Fibroblast of gingiva (primary cell): ENCODE results near the gene IZUMO4.
"Not testable (repeated sequence)": the region's sequence is repeated elsewhere in the genome, so short reads cannot be mapped to it uniquely, and the experiment has no call there.

Experiments used
- DNase-seq: peaks from one replicate; pipeline ENCODE4 v3.0.0-alpha.2; 2011; ENCODE audit warnings: low read depth

IZUMO4 gene

DNA sequence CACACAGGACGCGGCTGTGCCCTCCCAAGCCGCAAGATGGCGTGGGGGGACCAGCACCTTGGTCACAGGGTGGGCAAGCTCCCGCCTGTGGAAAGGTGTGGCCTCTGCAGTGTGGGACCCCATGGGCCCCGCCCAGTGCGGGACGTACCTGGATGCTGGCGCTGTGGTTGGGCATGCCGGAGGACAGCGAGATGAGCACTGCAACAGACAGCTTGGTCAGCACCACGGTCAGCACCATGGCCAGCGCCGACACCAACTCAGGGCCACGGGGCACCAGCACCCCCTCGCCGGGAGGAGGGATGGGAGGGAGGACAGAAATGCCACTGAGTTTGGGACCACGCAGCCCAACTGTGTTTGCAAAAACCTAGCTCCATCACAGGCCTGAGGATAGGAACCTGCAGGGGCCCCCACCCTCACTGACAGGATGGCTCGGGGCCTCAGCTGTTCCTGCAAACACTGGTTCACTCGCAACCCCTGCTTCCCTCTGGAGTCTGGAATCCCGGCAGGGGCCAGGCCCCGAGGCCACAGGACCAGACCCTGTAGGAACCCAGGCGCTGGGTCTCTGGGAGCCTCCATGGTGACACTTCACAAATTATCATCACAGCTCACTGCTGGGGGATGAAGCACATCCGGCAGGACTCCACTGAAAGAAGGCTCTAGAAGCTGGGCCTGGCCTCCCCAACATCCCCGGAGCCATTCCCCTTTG lies 27.1 kb downstream of the IZUMO4 start:
- no peak for DNase-seq

DNA sequence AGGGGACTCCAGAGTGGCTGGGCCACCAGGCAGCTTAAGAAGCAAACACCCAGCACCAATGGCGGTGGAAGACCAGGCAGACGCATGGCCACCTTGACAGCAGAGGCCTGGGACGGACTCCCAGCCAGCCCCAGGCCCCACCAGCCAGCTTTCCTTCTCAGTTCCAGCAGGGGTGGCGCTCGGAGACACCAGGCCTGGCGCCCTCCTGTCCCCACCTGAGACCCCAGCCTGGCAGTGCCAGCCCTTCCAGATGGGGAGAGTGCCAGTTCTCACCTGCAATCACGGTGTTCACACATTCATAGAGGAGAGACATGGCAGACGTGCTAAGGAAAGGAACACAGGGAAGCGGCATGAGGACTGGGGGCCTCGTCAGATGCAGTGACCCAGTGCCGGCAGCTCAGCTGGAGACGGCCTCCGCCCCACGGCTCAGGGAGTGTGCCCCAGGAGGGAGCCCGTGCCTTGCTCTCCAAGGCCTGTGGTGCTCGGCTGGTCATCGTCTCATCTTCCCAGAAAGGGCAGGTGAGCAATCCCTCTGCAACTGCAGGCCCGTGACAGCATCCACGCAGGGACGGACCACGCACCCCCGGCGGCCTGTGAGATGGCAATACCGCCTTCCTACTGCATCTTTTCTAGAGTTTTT lies 30.3 kb downstream of the IZUMO4 start:
- no peak for DNase-seq

DNA sequence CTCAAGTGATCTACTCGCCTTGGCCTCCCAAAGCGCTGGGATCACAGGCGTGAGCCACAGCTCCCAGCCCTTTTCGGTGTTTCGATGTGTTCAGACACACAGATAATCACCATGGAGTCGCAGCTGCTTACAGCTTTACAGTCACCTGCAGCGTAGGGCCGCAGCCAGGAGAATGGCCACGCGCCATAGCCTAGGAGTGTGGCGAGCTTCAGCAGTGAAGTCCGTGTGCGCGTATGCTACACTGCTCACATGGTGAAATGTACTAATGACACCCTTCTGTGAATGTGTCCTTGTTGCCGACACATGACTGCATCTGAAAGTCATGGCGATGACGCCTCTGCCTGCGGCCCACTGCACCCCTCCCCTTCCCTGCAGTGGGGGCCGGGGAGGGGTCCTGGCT lies 31.0 kb downstream of the IZUMO4 start:
- no peak for DNase-seq

DNA sequence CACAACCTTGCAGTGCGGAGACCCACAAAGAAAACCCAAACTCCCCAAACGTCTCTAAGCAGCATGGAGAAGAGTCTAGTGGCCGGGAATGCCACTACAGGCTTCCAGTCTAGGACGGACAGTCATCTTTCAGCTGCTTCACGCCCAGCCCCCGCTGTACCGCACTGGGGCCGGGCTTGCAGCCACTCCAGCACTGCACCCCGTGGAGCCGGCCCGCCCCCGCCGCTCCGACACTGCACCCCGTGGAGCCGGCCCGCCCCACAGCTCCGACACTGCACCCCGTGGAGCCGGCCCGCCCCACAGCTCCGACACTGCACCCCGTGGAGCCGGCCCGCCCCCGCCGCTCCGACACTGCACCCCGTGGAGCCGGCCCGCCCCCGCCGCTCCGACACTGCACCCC lies 31.5 kb downstream of the IZUMO4 start:
- DNase-seq: not testable (repeated sequence)

DNA sequence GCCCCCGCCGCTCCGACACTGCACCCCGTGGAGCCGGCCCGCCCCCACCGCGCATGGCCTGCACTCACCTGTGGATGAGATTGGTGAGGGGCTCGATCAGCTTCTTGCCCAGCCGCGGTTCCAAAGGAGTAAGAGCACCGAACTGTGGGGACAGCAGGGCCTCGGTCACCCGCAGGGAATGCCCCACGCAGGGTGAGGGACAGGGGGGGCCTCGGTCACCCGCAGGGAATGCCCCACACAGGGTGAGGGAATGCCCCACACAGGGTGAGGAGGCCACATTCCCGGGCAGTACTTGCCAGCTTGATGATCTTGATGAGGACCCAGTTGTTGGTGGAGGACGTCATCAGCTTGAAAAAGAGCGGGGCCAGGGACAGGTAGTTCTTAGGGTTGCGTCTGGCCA lies 32.3 kb downstream of the IZUMO4 start:
- DNase-seq: no peak

DNA sequence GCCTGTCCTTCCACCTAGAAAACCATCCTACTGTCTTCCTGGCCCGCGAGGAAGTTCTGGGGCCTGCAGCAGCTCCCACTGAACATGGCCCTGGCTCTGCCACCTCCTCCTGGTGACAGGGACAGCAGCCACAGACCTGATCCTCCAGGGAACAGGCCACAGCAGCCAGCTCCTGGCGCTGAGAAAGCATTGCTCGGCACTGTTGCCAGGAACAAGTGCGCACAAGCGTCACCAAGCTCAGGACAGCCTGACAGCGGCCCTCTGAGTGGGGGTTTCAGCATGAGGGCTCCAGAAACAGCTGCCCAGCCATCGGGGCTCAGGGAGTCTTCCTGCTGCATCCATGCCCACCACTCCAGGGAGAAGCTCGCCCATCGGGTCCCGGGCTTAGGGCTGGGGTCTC lies 32.8 kb downstream of the IZUMO4 start:
- DNase-seq: no peak

DNA sequence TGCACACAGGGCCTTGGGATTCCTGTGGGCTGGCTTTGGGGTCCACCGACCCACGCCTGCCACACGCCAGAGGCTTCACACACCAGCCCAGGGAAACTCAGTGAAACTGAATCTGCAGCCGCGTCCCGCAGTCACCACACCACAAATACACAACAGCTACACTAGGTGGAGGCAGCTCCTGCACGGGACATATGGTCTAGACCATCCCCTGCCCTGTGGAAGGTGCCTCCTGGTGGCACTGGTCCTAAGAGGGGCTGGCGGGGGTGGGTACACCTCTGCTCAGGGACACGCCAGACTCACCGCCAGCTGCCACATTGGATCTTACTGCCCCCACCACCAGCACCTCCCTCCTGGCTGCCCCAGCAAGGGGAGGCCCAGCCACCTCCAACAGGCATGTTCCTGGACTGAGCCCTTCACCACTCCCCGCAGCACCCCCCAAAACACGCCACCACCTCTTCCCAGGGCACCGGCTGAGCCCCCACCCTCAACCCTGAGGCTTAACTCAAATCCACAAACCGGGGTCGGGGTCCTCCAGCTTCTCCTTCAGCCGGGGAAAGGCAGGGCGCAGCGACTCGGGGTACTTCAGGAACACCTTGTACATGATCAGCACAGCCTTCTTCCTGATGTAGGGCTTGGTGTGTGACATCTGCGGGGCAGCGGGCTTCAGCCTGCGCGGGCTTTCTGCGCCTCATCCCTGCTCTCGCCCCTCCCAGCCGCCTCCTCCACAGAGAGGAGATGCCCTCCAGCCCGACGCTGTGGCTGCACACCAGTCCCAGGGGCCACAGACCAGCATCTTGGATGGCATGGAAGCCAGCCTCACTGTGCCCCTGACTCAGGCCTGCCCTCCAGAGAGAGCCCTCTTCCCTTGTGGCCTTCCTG lies 33.4 kb downstream of the IZUMO4 start:
- DNase-seq: no peak

DNA sequence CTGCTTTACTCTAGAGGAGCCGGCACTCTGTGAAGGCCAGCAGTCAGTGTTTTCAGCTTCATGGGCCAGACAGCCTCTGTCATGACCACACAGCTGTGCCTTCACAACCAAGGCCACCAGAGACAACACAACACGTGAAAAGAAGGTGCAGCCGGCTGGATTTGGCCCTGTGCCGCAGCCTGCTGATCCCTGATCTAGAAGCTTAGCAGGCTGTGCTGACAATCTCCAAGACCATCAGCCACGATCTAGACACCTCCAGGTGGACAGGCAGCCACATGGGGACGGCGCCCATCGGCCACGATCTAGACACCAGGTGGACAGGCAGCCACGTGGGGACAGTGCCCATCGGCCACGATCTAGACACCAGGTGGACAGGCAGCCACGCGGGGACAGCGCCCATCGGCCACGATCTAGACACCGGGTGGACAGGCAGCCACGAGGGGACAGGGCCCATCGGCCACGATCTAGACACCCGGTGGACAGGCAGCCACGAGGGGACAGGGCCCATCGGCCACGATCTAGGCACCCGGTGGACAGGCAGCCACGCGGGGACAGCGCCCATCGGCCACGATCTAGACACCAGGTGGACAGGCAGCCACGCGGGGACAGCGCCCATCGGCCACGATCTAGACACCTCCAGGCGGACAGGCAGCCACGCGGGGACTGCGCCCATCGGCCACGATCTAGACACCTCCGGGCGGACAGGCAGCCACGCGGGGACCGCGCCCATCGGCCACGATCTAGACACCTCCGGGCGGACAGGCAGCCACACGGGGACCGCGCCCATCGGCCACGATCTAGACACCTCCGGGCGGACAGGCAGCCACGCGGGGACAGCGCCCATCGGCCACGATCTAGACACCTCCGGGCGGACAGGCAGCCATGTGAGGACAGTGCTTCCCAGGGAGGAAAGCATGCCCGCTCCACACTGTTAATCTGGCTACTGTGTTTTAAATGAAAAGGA lies 34.6 kb downstream of the IZUMO4 start:
- DNase-seq: not testable (repeated sequence)

DNA sequence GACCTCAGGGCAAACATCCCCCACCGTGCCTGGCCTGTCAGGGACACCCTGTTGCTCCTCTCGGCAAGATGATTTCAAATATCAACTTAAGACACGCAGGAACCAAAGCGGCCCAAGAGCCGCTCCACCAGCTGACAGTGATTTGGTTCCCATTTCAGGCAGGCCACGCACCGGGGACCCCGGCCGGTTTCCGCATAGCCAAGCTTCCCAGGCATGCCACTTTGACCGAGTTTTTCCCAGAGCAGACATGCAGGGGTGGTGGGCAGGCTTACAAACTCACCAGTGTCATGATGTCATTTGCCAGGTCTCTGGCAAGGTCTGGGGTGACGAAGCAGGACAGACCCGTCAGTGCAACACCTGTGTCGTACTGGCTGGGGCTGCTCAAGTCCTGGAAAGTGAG lies 35.5 kb downstream of the IZUMO4 start:
- DNase-seq: no peak

DNA sequence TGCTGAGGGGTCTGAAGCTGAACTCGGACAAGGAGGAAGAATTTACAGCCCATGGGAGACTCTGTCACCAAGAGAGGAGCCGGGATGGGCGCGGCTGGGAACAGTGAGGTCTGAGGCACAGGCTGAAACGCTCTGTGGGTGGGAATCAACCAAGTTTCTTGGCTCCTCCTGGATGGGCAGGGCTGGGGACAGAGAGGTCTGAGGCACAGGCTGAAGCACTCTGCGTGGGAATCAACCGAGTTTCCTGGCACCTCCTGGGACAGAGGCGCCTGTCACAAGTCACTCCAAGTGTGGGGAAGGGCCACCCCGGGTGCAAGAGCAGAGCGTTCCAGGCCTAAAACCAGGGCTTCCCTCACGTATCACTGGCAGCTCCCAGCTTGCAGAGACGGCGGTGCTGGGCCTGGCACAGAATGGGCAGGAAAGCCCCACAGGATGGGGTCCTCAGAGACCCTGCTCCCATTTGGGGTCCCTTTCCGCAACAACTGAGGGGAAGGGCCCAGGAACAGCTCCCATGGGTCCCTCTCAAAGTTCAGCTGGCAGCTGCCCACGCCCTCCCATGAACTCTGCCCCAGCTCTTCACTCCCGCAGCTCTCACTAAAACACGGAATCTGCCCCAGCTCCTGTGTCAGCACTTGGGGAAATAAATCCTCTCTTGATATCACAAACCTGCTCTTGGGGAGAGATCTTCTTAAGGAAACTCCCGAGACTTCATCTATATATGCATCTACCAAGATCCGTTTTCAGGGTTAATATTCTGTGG lies 36.2 kb downstream of the IZUMO4 start:
- no peak for DNase-seq

DNA sequence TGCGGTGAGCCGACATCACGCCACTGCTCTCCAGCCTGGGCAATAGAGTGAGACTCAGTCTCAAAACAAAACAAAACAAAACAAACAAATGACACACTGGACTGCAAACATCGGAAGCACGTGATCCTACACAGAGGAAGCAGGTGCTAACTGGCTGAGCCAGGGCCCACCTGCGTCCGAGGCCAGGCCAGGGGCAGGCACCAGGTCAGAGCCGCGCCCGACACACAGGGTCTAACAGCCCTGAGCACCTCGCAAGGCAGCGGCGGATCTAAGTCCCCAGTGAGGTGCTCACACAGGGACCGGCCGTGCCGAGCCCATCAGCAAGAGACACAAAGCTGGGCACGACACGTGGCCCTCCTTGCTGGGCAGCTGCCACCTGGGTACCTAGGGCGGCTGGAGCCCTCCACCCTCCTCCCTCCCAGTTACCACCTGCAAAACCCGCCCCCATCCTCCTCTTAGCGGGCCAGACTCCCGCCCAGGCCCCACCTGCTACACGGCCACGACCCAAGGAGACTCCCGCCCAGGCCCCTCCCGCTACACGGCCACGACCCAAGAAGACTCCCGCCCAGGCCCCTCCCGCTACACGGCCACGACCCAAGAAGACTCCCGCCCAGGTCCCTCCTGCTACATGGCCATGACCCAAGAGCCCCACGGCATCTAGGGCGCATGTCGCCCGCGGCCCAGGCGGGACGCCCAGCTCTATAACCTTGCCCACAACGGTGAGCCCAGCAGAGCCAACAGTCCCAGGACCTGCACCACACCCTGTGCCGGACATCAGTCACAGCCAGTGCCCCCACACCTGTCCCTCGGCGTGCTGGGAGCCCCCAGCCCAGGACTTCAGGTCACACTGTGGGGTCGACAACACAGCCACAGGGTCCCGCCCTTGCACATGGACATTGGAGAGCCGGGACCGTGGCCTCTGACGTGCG lies 39.0 kb downstream of the IZUMO4 start:
- DNase-seq: no peak

DNA sequence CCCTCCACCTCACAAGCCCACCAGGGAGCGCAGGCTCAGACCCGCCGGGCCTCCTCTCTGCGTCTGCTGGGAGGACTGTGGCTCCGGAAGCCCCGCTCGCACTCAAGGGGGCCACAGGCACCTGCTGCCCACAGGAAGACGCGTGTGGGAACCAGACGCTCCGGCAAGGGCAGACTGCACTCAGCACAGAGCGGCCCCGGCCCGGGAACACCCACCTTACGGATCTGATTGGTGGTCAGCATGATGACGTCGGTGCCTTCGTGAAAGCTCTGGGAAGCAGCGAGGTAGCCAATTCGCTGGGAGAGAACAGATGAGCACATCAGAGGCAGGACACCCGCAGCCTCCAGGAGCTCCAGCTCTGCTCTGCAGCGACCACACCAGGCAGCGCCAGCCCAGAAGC lies 40.1 kb downstream of the IZUMO4 start:
- no peak for DNase-seq

DNA sequence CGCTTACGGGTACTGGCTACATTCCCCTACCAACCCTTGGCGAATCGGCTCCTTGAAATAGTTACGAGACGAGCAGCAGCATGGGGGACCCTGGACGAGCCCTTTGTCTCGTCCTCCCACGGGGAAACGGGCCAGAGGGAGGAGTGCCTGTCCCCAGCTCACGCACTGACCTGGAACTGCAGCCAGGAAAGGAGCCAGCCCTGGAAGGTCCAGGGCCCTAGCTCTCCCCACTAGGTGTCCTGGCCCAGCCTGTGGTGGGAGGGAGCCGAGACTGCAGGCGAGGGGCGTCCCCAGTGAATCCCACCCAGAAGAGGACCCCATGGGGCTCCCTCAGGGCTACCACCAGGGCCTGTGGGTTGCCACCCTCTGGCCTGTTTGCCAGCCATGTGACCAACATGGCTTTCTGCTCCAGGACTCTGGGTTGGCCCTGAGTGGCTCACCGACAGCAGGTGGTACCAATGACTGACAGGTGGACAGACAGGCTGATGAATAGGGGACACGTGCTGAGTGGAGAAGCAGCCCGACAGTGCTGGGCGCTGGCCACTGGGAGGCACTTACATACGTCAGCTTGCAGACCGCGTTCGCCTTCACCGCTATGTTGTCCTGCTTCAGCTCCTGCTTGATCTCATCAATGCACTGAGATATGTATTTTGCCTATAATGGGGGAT lies 41.5 kb downstream of the IZUMO4 start:
- DNase-seq: no peak

DNA sequence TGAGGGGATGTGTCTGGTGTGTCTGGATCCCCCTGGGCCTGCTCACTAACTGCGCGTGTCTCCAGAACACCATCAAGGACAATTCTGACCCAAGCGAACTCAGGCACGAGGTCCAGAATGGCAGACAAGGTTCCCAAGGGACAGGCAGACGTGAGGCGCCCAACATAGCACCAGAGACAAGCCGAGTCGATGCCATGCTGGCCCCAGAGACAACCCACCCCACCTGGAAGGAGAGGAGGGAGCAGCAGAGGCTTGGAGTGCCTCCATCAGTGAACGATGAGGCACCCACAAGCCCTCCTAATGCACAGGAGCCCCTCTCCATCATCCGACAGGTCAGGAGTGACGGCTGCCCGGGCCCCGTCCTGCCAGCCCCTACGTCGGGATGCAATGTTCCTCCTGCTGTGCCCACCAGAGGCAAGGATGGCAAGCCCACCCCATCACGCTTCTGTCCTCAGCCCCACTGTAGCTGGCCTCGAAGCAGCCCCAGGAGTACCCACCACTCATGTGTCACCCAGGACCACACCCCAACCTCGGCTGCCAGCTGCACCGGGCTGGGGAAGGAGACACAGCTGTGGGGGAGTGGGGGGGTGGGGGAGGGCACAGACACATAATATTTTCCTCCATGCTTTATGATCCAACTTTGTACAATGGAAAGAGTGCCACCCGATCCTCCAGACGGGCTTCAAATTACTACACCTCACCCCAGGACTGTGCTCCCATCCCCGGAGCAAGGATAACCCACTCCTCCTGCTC lies 42.8 kb downstream of the IZUMO4 start:
- DNase-seq: no peak

DNA sequence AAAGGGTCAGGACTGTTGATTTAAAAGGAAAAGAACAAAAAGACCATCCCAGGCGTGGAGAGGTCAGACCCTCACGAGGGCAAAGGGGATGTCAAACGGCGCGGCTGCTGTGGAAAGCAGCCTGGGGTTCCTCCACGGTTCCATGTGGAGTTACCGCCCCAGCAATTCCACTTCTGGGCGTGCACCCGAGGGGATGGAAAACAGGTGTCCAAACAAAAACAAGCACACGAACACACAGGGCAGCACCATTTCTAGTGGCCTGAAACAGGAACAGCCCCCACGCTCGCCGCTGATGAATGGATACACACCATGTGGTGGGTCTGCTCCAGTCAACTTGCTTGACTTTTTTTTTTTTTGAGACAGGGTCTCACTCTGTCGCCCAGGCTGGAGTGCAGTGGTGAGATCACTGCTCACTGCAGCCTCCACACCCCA lies 43.4 kb downstream of the IZUMO4 start:
- DNase-seq: no peak

DNA sequence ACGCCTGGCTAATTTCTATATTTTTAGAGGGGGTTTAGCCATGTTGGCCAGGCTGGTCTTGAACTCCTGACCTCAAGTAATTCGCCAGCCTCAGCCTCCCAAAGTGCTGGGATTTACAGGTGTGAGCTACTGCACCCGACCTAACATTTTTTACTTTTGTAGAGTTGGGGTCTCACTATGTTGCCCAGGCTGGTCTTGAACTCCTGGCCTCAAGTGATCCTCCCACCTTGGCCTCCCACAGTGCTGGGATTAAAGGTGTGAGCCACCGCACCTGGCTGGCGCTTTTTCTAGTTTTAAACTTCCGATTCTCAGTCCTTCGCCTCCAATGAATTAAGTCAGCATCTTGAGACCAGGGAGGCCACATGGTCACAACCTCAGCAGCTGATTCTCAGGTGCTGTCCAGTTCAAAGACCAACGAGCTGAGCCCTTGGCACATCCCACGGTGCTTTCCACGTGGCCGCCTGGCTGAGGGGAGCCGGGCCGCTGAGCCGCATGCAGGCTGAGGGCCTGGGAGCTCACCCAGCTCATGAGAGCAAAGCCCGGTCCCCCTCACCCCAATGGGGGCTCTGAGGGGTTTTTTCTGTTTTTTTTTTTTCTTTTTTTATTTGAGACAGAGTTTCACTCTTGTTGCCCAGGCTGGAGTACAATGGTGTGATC lies 45.6 kb downstream of the IZUMO4 start:
- DNase-seq: no peak

DNA sequence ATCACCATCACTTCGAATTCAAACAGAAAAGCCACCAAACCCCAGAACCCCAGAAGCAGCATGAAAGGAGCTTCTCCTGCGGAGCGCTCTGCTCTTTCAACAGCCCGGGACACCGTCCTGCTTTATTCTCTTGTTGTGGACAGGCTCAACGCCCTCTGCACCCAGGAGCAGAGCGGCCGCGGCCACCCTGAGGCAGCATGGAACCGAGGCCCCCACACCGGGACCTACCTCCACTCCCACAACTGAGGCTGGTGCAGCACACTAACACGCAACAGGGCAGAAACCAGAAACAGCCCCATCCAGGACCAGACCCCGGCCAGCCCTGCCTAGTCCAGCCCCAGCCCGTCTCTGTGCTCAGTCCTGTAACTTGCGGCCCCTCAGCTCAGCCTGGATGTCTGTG lies 47.5 kb downstream of the IZUMO4 start:
- DNase-seq: no peak

DNA sequence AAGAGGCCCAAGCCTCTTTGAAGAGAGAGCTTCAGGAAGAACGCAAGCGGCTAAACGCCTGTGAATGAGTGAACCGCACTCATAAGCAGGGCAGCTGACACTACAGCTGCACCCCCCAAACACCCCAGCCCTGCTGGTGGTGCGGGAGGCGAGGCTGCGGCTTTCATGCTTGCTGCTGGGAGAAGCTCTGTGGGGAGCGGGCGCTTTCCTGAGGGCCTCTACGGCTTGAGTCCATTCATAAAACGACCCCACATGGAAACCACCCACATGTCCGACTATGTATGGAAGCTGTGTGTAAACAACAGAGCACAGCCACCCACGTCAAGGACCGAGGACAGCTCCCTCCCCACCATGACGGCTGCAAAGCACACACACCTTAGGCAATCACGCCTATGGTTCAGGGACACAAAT lies 49.1 kb downstream of the IZUMO4 start:
- no peak for DNase-seq
